ENCODE measurements around the gene CAPG. TPM values are rescaled to one million over a fixed set of nuclear protein-coding genes. Genes with fewer than 3 reads are reported as not detected.

CAPG gene
- total and polyA plus RNA-seq, 10 of the 15 experiments (the other 5 are each of a cell fraction or from before 2014, with no cell fraction given), result 26.3 to 192 (median 100) TPM

- BruUV-seq (replicated peaks), result no TSS peak
- Histone ChIP-seq H3K79me2 (ENCODE audit: control insufficient read depth, insufficient read depth, low read length) (no peaks in the 10 kb centered on the region), H3K4me3 (no peak overlapping the region), H3K36me3 (ENCODE audit: control insufficient read depth in 2 of 2, insufficient read depth in 2 of 2, low read length in 1 of 2) (no peaks in the 10 kb centered on the region), H3K9me3 (replicated peaks; ENCODE audit: control insufficient read depth, insufficient read depth, low read length) (no peaks in the 10 kb centered on the region), H4K20me1 (ENCODE audit: control insufficient read depth, insufficient read depth) (no peaks in the 10 kb centered on the region), H3K4me1 (ENCODE audit: control insufficient read depth, insufficient read depth, low read length) (no peaks in the 10 kb centered on the region), H3K9ac (ENCODE audit: control insufficient read depth, insufficient read depth, low read length) (no peak overlapping the region), H3K27ac (ENCODE audit: control insufficient read depth, insufficient read depth) (no peak overlapping the region), H3K4me2 (ENCODE audit: control insufficient read depth, insufficient read depth) (no peak overlapping the region), H2AFZ (ENCODE audit: control insufficient read depth, low read depth, low read length) (no peak overlapping the region), H3K27me3 (replicated peaks in 1 of 2; ENCODE audit: control insufficient read depth in 2 of 2, insufficient read depth in 2 of 2, low read length in 1 of 2) (no peaks in the 10 kb centered on the region)
- intact Hi-C loops (cut with micrococcal nuclease; ENCODE audit: unreplicated experiment) (no loop called here), in situ Hi-C loops (cut with MboI) (no loop called here)
- 47% methylated on average over 10 of the region's 10 CpGs for WGBS (ENCODE audit: insufficient coverage, insufficient replicate concordance, low lambda C conversion rate, missing lambda C conversion rate)
- ChIA-PET SMC1A (ENCODE audit: uncharacterized antibody, unreplicated experiment) (interaction anchor here (1.4 kb wide), 1 partner anchor 12 kb away, joined by 7 read pairs; the partner anchor contains the start of gene SH2D6), RAD21 (ENCODE audit: unreplicated experiment) (no interaction called here), CTCF (interaction anchor here (1.0 to 1.3 kb wide), 3 partner anchors 12 to 129 kb away, joined by 3 to 5 read pairs (median 5); no protein-coding TSS in a partner anchor), POLR2A (interaction anchor here (0.5 to 0.7 kb wide), 2 partner anchors 13 to 107 kb away, joined by 3 read pairs; partner anchors contain the start of gene MAT2A)
- FAIRE-seq, result no peak
- ATAC-seq, result no peak
- TF ChIP-seq ZNF24 (IDR thresholded peaks at IDR 0.05) (no peak), CREB1 (IDR thresholded peaks at IDR 0.05; ENCODE audit: low read depth) (no peak), NFYB (IDR thresholded peaks at IDR 0.05; ENCODE audit: insufficient read depth, low read depth, low read length) (no peak)
- DNase-seq (ENCODE audit: low read depth, low spot score), result no peak
These were observed 21.5 kb upstream of the CAPG start for GRCh38 chr2:85431570-85432205.

GRCh38 chr2:85430752-85431569 lies 20.8 kb upstream of the CAPG start:
- no peak for DNase-seq (ENCODE audit: low read depth, low spot score)
- Histone ChIP-seq H2AFZ (ENCODE audit: control insufficient read depth, low read depth, low read length) (no peak overlapping the region), H3K27ac (ENCODE audit: control insufficient read depth, insufficient read depth) (no peak overlapping the region), H4K20me1 (ENCODE audit: control insufficient read depth, insufficient read depth) (no peaks in the 10 kb centered on the region), H3K4me3 (no peak overlapping the region), H3K79me2 (ENCODE audit: control insufficient read depth, insufficient read depth, low read length) (no peaks in the 10 kb centered on the region), H3K27me3 (replicated peaks in 1 of 2; ENCODE audit: control insufficient read depth in 2 of 2, insufficient read depth in 2 of 2, low read length in 1 of 2) (no peaks in the 10 kb centered on the region), H3K4me1 (ENCODE audit: control insufficient read depth, insufficient read depth, low read length) (no peaks in the 10 kb centered on the region), H3K9ac (ENCODE audit: control insufficient read depth, insufficient read depth, low read length) (no peak overlapping the region), H3K4me2 (ENCODE audit: control insufficient read depth, insufficient read depth) (no peak overlapping the region), H3K36me3 (ENCODE audit: control insufficient read depth in 2 of 2, insufficient read depth in 2 of 2, low read length in 1 of 2) (no peaks in the 10 kb centered on the region), H3K9me3 (replicated peaks; ENCODE audit: control insufficient read depth, insufficient read depth, low read length) (no peaks in the 10 kb centered on the region)
- ChIA-PET POLR2A (interaction anchor here (0.7 kb wide), 2 partner anchors 23 to 108 kb away, joined by 3 read pairs; partner anchors contain the start of gene MAT2A), SMC1A (ENCODE audit: uncharacterized antibody, unreplicated experiment) (interaction anchor here (1.4 to 3.2 kb wide), 2 partner anchors 12 to 119 kb away, joined by 7 to 22 read pairs; partner anchors contain the start of gene SH2D6), CTCF (interaction anchor here (1.0 to 3.4 kb wide), 4 partner anchors 11 to 129 kb away, joined by 3 to 17 read pairs (median 5); no protein-coding TSS in a partner anchor), RAD21 (ENCODE audit: unreplicated experiment) (interaction anchor here (0.7 kb wide), 1 partner anchor 123 kb away, joined by 5 read pairs; no protein-coding TSS in a partner anchor)
- WGBS (ENCODE audit: insufficient coverage, insufficient replicate concordance, low lambda C conversion rate, missing lambda C conversion rate), result 41% methylated on average over 12 of the region's 16 CpGs
- TF ChIP-seq SUZ12 (IDR thresholded peaks at IDR 0.05; ENCODE audit: unreplicated experiment) (no peak), TAF1 (IDR thresholded peaks at IDR 0.05; ENCODE audit: borderline replicate concordance, low read depth, low read length) (no peak), EGR1 (IDR thresholded peaks at IDR 0.05; ENCODE audit: borderline replicate concordance in 1 of 2, low read depth in 2 of 2, low read length in 2 of 2) (no peak), PAX5 (IDR thresholded peaks at IDR 0.05; ENCODE audit: borderline replicate concordance, low read depth, low read length) (no peak), ZBTB4 (CRISPR knock-in tag; IDR thresholded peaks at IDR 0.05) (no peak), NFYB (IDR thresholded peaks at IDR 0.05; ENCODE audit: insufficient read depth, low read depth, low read length) (no peak)
- no peak for FAIRE-seq
- in situ Hi-C loops (cut with MboI), result no loop called here
- ATAC-seq, result no peak
- no TSS peak for BruUV-seq (replicated peaks)
- intact Hi-C loops (cut with micrococcal nuclease; ENCODE audit: unreplicated experiment), result no loop called here
